ENCODE measurements around the gene FAM186B. TPM values are rescaled to one million over a fixed set of nuclear protein-coding genes. Genes with fewer than 3 reads are reported as not detected.

FAM186B gene
- total and polyA plus RNA-seq, 2 of the 13 experiments (the other 11 are each of a cell fraction or from before 2014, with no cell fraction given), result 0.07 to 0.20 TPM

DNA sequence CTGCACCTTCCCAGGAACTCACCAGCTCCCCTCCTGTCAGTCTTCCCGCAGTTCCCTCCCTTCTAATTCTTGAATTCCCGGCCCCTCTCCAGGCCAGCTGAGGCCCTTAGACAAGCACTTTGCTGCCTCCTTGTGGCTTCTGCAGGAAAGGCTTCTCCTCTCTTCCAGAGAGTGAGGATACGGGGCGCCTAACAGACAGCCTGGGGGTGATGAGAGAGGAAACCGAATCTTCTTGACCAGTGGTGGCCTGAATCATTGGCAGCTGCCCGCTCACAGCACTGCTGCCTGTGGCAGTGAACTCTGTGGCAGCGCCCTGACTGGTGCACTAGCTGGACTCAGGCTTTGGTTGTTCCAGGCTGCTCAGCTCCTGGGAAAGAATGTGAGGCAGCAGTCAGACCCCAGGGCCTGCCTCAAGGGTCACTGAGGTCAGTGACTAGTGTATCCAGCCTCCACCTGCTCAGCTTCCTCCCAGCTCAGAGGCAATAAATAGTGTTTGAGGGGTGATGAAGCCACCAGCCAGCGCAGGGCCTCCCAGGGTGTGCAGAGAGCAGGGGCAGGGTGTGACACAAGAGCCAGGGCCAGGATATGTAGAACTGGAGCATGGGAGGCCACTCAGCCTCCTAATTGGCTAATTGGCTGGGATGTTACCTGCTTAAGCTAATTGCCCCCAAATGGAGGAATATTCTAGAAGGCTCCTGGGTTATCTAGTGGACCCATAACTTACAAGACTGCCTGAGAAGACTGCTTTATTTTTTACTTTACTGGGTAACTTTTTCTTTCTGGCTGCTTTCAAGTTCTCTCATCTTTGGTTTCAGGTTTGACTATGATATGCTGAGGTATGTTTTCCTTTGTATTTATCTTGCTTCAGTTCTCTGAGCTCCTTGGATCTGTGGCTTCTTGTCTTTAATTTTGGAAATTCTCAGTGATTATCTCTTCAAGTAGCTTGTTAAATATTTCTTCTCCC, 24.6 kb downstream of the FAM186B start (continued):
- TF ChIP-seq REPIN1 (CRISPR knock-in tag; IDR thresholded peaks at IDR 0.05; ENCODE audit: borderline replicate concordance, low read depth), result peak; percentile 40; the same call in 1 of the 2 replicates
- peak; percentile 64; the same call in 1 of the 2 replicates for TF ChIP-seq ZNF670 (CRISPR knock-in tag; IDR thresholded peaks at IDR 0.05; ENCODE audit: borderline replicate concordance)
- TF ChIP-seq, protein P1, sequence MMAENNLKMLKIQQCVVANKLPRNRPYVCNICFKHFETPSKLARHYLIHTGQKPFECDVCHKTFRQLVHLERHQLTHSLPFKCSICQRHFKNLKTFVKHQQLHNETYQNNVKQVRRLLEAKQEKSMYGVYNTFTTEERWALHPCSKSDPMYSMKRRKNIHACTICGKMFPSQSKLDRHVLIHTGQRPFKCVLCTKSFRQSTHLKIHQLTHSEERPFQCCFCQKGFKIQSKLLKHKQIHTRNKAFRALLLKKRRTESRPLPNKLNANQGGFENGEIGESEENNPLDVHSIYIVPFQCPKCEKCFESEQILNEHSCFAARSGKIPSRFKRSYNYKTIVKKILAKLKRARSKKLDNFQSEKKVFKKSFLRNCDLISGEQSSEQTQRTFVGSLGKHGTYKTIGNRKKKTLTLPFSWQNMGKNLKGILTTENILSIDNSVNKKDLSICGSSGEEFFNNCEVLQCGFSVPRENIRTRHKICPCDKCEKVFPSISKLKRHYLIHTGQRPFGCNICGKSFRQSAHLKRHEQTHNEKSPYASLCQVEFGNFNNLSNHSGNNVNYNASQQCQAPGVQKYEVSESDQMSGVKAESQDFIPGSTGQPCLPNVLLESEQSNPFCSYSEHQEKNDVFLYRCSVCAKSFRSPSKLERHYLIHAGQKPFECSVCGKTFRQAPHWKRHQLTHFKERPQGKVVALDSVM (CRISPR knock-in tag; IDR thresholded peaks at IDR 0.05), result peak; percentile 50; the same call in 1 of the 2 replicates
- TF ChIP-seq ZNF629 (CRISPR knock-in tag; conservative IDR thresholded peaks at IDR 0.05), result no peak
- TF ChIP-seq BRCA1 (CRISPR knock-in tag; IDR thresholded peaks at IDR 0.05), result no peak
- peak; percentile 33; the same call in 1 of the 2 replicates for TF ChIP-seq BORCS8-MEF2B (CRISPR knock-in tag; IDR thresholded peaks at IDR 0.05)
- TF ChIP-seq ZNF616 (CRISPR knock-in tag; IDR thresholded peaks at IDR 0.05; ENCODE audit: low read depth), result no peak
- TF ChIP-seq, protein P2, sequence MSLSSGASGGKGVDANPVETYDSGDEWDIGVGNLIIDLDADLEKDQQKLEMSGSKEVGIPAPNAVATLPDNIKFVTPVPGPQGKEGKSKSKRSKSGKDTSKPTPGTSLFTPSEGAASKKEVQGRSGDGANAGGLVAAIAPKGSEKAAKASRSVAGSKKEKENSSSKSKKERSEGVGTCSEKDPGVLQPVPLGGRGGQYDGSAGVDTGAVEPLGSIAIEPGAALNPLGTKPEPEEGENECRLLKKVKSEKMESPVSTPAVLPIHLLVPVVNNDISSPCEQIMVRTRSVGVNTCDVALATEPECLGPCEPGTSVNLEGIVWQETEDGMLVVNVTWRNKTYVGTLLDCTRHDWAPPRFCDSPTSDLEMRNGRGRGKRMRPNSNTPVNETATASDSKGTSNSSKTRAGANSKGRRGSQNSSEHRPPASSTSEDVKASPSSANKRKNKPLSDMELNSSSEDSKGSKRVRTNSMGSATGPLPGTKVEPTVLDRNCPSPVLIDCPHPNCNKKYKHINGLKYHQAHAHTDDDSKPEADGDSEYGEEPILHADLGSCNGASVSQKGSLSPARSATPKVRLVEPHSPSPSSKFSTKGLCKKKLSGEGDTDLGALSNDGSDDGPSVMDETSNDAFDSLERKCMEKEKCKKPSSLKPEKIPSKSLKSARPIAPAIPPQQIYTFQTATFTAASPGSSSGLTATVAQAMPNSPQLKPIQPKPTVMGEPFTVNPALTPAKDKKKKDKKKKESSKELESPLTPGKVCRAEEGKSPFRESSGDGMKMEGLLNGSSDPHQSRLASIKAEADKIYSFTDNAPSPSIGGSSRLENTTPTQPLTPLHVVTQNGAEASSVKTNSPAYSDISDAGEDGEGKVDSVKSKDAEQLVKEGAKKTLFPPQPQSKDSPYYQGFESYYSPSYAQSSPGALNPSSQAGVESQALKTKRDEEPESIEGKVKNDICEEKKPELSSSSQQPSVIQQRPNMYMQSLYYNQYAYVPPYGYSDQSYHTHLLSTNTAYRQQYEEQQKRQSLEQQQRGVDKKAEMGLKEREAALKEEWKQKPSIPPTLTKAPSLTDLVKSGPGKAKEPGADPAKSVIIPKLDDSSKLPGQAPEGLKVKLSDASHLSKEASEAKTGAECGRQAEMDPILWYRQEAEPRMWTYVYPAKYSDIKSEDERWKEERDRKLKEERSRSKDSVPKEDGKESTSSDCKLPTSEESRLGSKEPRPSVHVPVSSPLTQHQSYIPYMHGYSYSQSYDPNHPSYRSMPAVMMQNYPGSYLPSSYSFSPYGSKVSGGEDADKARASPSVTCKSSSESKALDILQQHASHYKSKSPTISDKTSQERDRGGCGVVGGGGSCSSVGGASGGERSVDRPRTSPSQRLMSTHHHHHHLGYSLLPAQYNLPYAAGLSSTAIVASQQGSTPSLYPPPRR (CRISPR knock-in tag; IDR thresholded peaks at IDR 0.05; ENCODE audit: borderline replicate concordance), result no peak
- TF ChIP-seq ISX (CRISPR knock-in tag; conservative IDR thresholded peaks at IDR 0.05), result no peak
- no peak for TF ChIP-seq MATR3 (CRISPR knock-in tag; IDR thresholded peaks at IDR 0.05)
- TF ChIP-seq, protein P3, sequence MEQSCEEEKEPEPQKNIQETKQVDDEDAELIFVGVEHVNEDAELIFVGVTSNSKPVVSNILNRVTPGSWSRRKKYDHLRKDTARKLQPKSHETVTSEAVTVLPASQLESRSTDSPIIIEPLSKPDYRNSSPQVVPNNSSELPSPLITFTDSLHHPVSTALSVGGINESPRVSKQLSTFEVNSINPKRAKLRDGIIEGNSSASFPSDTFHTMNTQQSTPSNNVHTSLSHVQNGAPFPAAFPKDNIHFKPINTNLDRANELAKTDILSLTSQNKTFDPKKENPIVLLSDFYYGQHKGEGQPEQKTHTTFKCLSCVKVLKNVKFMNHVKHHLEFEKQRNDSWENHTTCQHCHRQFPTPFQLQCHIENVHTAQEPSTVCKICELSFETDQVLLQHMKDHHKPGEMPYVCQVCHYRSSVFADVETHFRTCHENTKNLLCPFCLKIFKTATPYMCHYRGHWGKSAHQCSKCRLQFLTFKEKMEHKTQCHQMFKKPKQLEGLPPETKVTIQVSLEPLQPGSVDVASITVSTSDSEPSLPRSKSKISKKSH (CRISPR knock-in tag; IDR thresholded peaks at IDR 0.05; ENCODE audit: borderline replicate concordance), result 0 out of 2 replicates have a peak, but pooled peaks have one; percentile 39
- TF ChIP-seq SOX13 (IDR thresholded peaks at IDR 0.05), result no peak
- TF ChIP-seq SOX13 (CRISPR knock-in tag; conservative IDR thresholded peaks at IDR 0.05 in 1 of 2, IDR thresholded peaks at IDR 0.05 in 1 of 2), result no peak
- no peak for TF ChIP-seq ZNF460 (CRISPR knock-in tag; IDR thresholded peaks at IDR 0.05; ENCODE audit: borderline replicate concordance)
- TF ChIP-seq ZFP62 (CRISPR knock-in tag; IDR thresholded peaks at IDR 0.05), result no peak
- TF ChIP-seq, protein P4, sequence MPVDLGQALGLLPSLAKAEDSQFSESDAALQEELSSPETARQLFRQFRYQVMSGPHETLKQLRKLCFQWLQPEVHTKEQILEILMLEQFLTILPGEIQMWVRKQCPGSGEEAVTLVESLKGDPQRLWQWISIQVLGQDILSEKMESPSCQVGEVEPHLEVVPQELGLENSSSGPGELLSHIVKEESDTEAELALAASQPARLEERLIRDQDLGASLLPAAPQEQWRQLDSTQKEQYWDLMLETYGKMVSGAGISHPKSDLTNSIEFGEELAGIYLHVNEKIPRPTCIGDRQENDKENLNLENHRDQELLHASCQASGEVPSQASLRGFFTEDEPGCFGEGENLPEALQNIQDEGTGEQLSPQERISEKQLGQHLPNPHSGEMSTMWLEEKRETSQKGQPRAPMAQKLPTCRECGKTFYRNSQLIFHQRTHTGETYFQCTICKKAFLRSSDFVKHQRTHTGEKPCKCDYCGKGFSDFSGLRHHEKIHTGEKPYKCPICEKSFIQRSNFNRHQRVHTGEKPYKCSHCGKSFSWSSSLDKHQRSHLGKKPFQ (CRISPR knock-in tag; IDR thresholded peaks at IDR 0.05; ENCODE audit: insufficient replicate concordance), result no peak
- TF ChIP-seq U2AF2 (IDR thresholded peaks at IDR 0.05; ENCODE audit: low read depth, low read length), result no peak
